ENCODE results near the gene MRPS2.
"Not testable (repeated sequence)": the region's sequence is repeated elsewhere in the genome, so short reads cannot be mapped to it uniquely, and the experiment has no call there.

MRPS2 gene

DNA sequence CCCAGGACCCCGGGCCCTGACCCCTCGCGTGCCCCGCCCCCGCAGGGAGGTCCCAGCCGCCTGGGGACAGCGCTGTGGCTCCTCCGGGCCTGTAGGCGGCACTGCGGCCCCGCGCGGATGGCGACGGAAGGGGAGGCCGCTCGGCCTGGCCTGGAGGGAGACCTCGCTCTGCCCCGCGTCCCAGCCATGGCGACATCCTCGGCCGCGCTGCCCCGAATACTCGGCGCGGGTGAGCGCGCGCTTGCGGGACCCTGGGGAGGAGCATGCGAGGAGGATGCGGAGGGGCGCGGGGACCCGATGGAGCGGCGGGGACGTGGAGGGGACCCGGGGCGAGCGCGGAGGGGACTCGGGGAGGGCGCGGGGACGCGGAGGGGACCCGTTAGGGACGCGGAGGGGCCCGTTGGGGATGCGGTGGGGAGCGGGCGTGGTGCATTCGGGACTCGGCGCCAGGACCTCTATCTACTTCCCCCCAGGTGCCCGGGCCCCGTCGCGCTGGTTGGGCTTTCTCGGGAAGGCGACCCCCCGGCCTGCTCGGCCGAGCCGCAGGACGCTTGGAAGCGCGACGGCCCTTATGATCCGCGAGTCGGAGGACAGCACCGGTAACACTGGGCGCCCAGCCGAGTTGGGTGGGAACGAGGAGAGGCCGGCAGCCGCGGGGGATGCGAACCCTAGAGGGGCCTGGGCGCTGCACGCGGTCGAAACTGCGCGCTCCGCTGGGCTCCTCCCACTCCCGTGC is at the start of gene MRPS2:
TSS of gene MRPS2 (plus strand) at position 158 of the 736 bp plus-strand sequence. CDS start at position 187, 29 bp downstream.
- peak; percentile 94 for DNase-seq

GRCh38 chr9:135450956-135451355 is 49.5 kb upstream of the MRPS2 start:
- DNase-seq, result no peak

- not testable (repeated sequence) for DNase-seq
These were observed 48.6 kb upstream of the MRPS2 start for GRCh38 chr9:135451909-135452308.

- DNase-seq, result no peak
These were observed 45.7 kb upstream of the MRPS2 start for GRCh38 chr9:135454737-135455136.

DNA sequence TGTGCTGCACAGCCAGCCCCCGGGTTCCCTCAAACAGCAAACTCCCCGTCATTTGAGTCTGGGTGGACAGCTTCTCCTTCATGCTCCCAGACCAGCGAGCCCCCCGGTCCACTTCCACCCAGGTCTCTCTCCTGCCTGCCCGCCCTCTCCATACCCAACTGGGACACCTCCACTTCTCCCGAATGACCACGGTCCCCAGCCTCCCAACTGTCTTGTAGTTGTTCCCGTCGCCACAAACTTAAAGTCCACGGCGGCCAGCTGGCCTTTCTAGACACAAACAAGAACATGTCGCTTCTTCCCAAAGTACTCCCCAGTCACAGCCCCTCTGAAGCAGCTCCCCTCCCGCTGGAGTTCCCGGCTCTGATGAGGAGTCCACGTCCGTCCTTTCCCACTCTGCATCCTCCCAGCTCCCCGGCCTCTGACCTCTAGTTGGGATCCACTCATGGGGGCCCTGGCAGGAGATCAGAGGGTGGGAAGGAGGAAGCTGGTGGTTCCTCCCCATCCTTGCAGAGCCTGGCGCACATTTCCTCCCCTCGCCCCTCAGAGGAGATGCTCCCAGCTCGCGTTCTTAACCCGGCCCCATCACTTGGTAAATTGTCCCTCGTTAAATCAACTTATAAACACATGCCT is 45.0 kb upstream of the MRPS2 start:
- DNase-seq, result no peak

- no peak for DNase-seq
These were observed 43.9 kb upstream of the MRPS2 start for GRCh38 chr9:135456436-135457104.

GRCh38 chr9:135458478-135458877 is 42.0 kb upstream of the MRPS2 start:
- DNase-seq, result not testable (repeated sequence)

DNA sequence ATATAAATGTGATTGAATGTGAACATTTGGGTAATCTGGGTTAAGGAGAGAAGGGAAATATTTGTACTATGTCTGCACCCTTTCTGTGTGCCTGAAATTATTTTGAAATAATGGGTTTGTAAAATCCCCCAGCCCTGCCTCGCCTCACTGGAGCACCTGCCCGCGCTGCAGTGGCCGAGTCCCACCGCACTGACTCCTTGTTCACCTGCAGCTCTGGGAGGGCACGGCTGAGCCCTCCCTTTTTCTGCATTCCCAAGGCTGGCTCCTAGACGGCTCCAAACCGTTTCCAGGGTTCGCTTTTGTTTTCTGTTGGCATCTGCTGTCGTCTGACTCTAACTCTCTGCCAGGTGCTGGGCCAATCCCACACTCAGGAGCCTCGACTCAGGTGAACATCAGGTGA is 38.5 kb upstream of the MRPS2 start:
- DNase-seq, result no peak

- no peak for DNase-seq
These were observed 37.3 kb upstream of the MRPS2 start for GRCh38 chr9:135463140-135463539.

DNA sequence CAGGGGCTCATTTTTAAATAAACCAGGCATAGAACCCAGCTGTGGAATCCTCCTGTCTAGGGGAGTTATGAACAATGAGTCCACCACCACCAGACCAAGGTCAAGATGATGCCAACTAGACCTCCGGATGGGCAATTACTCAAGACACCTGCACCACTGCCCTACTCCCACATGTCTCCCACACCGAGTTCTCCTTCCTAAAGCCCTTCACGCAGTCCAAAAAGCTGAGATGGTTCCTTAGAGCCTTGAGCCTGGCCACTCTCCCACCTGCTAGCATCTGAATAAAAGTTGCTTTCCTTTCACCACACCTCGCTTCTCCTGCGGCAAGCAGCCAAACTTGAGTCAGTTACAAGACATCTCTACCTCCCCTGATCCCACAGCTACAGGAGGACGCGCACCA is 36.3 kb upstream of the MRPS2 start:
- DNase-seq, result no peak

GRCh38 chr9:135468854-135469521 is 31.5 kb upstream of the MRPS2 start:
- no peak for DNase-seq

GRCh38 chr9:135471791-135472640 is 28.5 kb upstream of the MRPS2 start:
- DNase-seq, result no peak

GRCh38 chr9:135473972-135474543 is 26.4 kb upstream of the MRPS2 start:
- no peak for DNase-seq

DNA sequence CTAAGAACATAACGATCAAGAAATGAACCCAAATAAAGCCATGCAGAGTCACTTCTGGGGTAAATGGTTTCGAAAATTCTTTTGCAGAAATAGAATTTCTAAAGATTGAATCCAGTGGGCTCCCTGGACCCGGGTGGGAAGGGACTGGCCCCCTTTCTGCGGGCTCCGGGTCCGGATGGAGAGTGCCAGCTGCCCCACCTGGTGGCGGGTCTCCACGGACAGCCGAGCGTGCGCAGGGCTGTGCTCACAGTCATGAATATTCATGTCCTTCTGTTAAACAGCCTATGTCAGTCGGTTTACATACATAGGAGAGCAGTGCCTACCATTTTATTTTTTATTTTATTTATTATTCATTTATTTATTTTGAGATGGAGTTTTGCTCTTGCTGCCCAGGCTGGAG is 25.6 kb upstream of the MRPS2 start:
- DNase-seq, result no peak

DNA sequence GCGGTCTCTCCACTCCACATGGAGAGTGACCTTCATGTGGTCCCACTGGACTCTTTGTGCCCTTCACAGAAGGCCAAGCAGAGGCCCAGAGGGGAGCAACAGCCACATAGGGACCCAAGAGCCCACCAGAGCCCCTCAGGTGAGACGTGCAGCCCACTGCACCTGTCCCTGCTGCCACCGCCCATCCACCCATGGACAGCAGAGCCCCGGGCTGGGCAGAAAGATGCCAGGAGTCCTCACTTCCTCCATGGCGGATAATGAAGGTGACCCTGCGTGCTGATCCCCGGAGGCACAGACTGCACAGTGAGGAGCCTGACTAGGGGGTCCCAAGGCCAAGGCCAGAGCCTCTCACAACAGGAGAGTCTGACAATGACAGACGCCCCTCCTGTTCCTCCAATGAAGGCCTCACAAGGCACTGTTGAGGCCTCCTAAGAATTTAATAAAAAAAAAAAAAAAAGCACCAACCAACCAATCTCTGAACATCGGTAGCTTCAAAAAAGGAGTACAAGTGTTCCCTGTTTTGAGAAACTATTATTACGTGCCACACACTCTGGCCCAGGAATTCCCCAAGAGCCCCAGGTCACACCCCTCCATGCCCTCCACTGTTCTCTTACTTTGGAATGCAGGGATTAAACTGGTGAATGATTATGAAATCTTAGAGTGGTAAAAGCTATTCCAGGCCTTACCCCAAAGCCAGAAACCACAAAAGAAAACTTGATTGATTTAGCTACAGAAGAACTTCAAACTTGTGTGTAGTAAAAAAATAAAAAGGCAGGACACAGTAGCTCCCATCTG is 23.7 kb upstream of the MRPS2 start:
- DNase-seq, result no peak

DNA sequence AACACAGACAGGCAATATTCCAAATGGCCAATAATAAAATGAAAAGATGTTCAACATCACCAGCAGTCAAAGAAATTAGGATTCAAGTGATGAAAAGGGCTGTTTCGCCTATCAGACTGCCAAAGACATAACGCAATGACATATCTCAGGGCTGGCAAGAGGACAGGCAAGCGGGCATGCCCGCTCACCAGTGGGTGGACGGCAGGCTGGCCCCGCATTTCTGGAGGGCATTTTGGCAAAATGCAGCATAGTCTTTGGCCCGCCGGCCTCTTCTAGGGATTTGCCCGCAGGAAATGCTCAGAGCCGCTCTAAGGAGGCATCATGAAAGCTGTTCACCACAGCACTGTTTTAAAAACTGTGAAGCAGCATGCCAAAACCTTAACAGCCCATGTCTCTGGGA is 22.3 kb upstream of the MRPS2 start:
- DNase-seq, result no peak

DNA sequence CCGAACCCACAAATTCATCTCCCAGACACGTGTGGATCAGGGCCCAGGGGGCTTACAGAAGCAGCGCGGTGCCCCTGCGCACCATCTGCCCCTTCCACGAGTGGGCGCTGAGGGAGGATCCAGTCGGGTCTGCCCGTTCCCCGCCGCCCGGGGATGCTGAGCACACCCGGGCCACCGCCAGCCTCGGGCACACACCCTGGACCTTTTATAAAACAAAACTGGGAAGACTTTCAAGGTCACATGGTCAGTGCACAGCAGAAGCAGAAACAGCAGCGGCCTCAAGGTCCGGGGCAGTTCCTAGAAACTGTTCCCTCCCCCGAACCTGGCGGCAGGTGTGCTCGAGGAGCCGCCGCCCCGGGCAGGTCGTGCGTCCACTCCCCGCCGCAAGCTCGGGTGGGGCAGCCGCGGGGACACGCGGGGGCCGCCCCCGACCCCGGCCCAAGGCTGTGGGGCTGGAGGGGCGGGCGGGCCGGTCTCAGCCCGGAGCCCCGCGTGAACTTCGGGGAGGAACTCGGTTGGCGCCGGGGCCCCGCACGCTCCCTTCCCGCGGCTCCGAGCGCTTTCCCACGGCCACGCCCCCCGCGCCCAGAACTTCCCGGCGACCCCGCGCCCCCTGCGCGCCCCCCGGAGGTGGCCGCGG is 21.5 kb upstream of the MRPS2 start:
- no peak for DNase-seq

GRCh38 chr9:135479469-135480052 is 20.9 kb upstream of the MRPS2 start, which contains the start of gene PPP1R26:
PPP1R26 (plus strand) TSS chr9:135479782; CDS start chr9:135484511, 4,729 bp downstream.
- no peak for DNase-seq

- DNase-seq, result peak; percentile 59
These were observed 20.2 kb upstream of the MRPS2 start for GRCh38 chr9:135480071-135480939.

All from activated CD8-positive, alpha-beta memory T cell treated with anti-CD3 and anti-CD28 coated beads for 24 hours (primary cell).